GM12864 (cell line): ENCODE results near the gene PTPRD.

Experiments
- DNase-seq: peaks from one replicate; pipeline ENCODE4 v3.0.0-alpha.2; 2011; ENCODE audit warnings: low read depth
- H3K4me3 ChIP-seq: 2 replicates; pipeline ENCODE4 v1.5.1; 2011; ENCODE audit warnings: mild to moderate bottlenecking, low read depth, low read length, control low read depth
- CTCF ChIP-seq: IDR thresholded peaks from 2 replicates; pipeline ENCODE4 v1.5.1; 2011; ENCODE audit warnings: low read depth, mild to moderate bottlenecking, moderate library complexity, low read length, control low read depth, inconsistent platforms; ENCODE audit errors: missing control alignments

Gene PTPRD

GRCh38 chr9:9603345-9603744, 1009.5 kb downstream of the PTPRD start:
- no peak overlapping the region for H3K4me3 ChIP-seq
- no peak for DNase-seq
- TF ChIP-seq CTCF = no peak

GRCh38 chr9:9598723-9599122, 1014.1 kb downstream of the PTPRD start:
- no peak overlapping the region for H3K4me3 ChIP-seq
- TF ChIP-seq CTCF = no peak
- no peak for DNase-seq

- TF ChIP-seq CTCF = no peak
- no peak overlapping the region for H3K4me3 ChIP-seq
- no peak for DNase-seq
Observed at GRCh38 chr9:9592104-9592503, 1020.7 kb downstream of the PTPRD start.

GRCh38 chr9:9585920-9586319, 1026.9 kb downstream of the PTPRD start:
- H3K4me3 ChIP-seq = no peak overlapping the region
- no peak for TF ChIP-seq CTCF
- no peak for DNase-seq

- no peak overlapping the region for H3K4me3 ChIP-seq
- DNase-seq = no peak
- no peak for TF ChIP-seq CTCF
Observed at GRCh38 chr9:9574080-9574479, 1038.7 kb downstream of the PTPRD start.

- no peak overlapping the region for H3K4me3 ChIP-seq
- no peak for DNase-seq
- TF ChIP-seq CTCF = no peak
Observed at GRCh38 chr9:9565700-9566099, 1047.1 kb downstream of the PTPRD start.

- DNase-seq = no peak
- no peak for TF ChIP-seq CTCF
- no peak overlapping the region for H3K4me3 ChIP-seq
Observed at GRCh38 chr9:9563817-9564216, 1049.0 kb downstream of the PTPRD start.
